GM12874 (cell line): ENCODE data around the gene FNBP1.

Source experiments
- CTCF ChIP-seq: IDR thresholded peaks from 2 replicates; pipeline ENCODE4 v1.5.1; 2011; ENCODE audit warnings: low read depth, mild to moderate bottlenecking, control low read depth, low read length, moderate library complexity; ENCODE audit not compliant: insufficient read depth

FNBP1 gene

GRCh38 chr9:129932303-129933151, 110.5 kb downstream of the FNBP1 start:
- no peak for TF ChIP-seq CTCF

GRCh38 chr9:129930743-129931142, 112.2 kb downstream of the FNBP1 start:
- TF ChIP-seq CTCF: no peak

- TF ChIP-seq CTCF: no peak
Observed at GRCh38 chr9:129929496-129930125, 113.4 kb downstream of the FNBP1 start.

- TF ChIP-seq CTCF: no peak
Observed at GRCh38 chr9:129923589-129923988, 119.4 kb downstream of the FNBP1 start.

- TF ChIP-seq CTCF: no peak
Observed at GRCh38 chr9:129921905-129922304, 121.1 kb downstream of the FNBP1 start.

- no peak for TF ChIP-seq CTCF
Observed at GRCh38 chr9:129919841-129920240, 123.1 kb downstream of the FNBP1 start.

GRCh38 chr9:129919277-129919676, 123.7 kb downstream of the FNBP1 start:
- TF ChIP-seq CTCF: no peak
